ENCODE data around the gene NEB. TPM values are rescaled to one million over a fixed set of nuclear protein-coding genes. Genes with fewer than 3 reads are reported as not detected.
A peak's percentile ranks its signal among the peaks of the same experiment; 100 is the strongest.
"Not testable (repeated sequence)": the region's sequence is repeated elsewhere in the genome, so short reads cannot be mapped to it uniquely, and the experiment has no call there.

NEB gene
- total RNA-seq, 8 experiments from 2014 or later, result 1.7 to 4.3 (median 3.7) TPM

GRCh38 chr2:151713291-151713903 lies 20.9 kb downstream of the NEB start:
- WGBS, 10 experiments, result 25 to 100% (median 92%) methylated on average over 1 to 2 of the region's 2 CpGs; no CpG with 5 or more reads in 3 of the 10 experiments
- in situ Hi-C loops (cut with MboI; ENCODE audit: low pct_unique_long_range_greater_than_20kb in 2 of 9, low sequenced_read_pairs in 9 of 9, unreplicated experiment in 9 of 9), result no loop called here

GRCh38 chr2:151711025-151711424 lies 23.3 kb downstream of the NEB start:
- Histone ChIP-seq H3K27ac (no peak overlapping the region), H3K4me1 (replicated peaks in 1 of 2) (no peaks in the 10 kb centered on the region), H3K4me3 (no peak overlapping the region)
- no peak for ATAC-seq (replicated peaks in 6 of 8)
- WGBS, 10 experiments, result 43 to 86% (median 65%) methylated on average over 1 of the region's 1 CpG; no CpG with 5 or more reads in 6 of the 10 experiments
- in situ Hi-C loops (cut with MboI; ENCODE audit: low pct_unique_long_range_greater_than_20kb in 2 of 9, low sequenced_read_pairs in 9 of 9, unreplicated experiment in 9 of 9), result no loop called here

More at GRCh38 chr2:151713291-151713903, 20.9 kb downstream of the NEB start:
- no peak overlapping the region for H3K27ac ChIP-seq
- no peak for ATAC-seq (replicated peaks in 6 of 8)
- no peaks in the 10 kb centered on the region for H3K4me1 ChIP-seq (replicated peaks in 1 of 2)
- no peak overlapping the region for H3K4me3 ChIP-seq

GRCh38 chr2:151708788-151709187 lies 25.5 kb downstream of the NEB start:
- Histone ChIP-seq H3K4me3 (no peak overlapping the region), H3K27ac (no peak overlapping the region), H3K4me1 (replicated peaks in 1 of 2) (no peaks in the 10 kb centered on the region)
- 14 to 100% (median 79%) methylated on average over 1 to 5 of the region's 6 CpGs; no CpG with 5 or more reads in 2 of the 10 experiments for WGBS, 10 experiments
- in situ Hi-C loops (cut with MboI; ENCODE audit: low pct_unique_long_range_greater_than_20kb in 2 of 9, low sequenced_read_pairs in 9 of 9, unreplicated experiment in 9 of 9), result no loop called here
- ATAC-seq (replicated peaks in 6 of 8), result no peak

GRCh38 chr2:151707857-151708256 lies 26.4 kb downstream of the NEB start:
- H3K27ac ChIP-seq, result no peak overlapping the region
- 13 to 100% (median 36%) methylated on average over 1 to 3 of the region's 4 CpGs; no CpG with 5 or more reads in 1 of the 10 experiments for WGBS, 10 experiments
- in situ Hi-C loops (cut with MboI; ENCODE audit: low pct_unique_long_range_greater_than_20kb in 2 of 9, low sequenced_read_pairs in 9 of 9, unreplicated experiment in 9 of 9), result no loop called here
- no peak for ATAC-seq (replicated peaks in 6 of 8)
- H3K4me3 ChIP-seq, result no peak overlapping the region
- no peaks in the 10 kb centered on the region for H3K4me1 ChIP-seq (replicated peaks in 1 of 2)

- H3K27ac ChIP-seq; in situ Hi-C loops (cut with MboI; ENCODE audit: low pct_unique_long_range_greater_than_20kb in 2 of 9, low sequenced_read_pairs in 9 of 9, unreplicated experiment in 9 of 9); H3K4me3 ChIP-seq; ATAC-seq (replicated peaks in 6 of 8); H3K4me1 ChIP-seq (replicated peaks in 1 of 2): not testable (repeated sequence)
- WGBS, 10 experiments, result 75 to 88% (median 76%) methylated on average over 2 to 10 of the region's 29 CpGs; no CpG with 5 or more reads in 6 of the 10 experiments
Measured at GRCh38 chr2:151704480-151704961, 29.8 kb downstream of the NEB start.

- H3K4me1 ChIP-seq (replicated peaks in 1 of 2); ATAC-seq (replicated peaks in 6 of 8); in situ Hi-C loops (cut with MboI; ENCODE audit: low pct_unique_long_range_greater_than_20kb in 2 of 9, low sequenced_read_pairs in 9 of 9, unreplicated experiment in 9 of 9); H3K4me3 ChIP-seq; H3K27ac ChIP-seq: not testable (repeated sequence)
Measured at GRCh38 chr2:151698134-151698533, 36.1 kb downstream of the NEB start.

GRCh38 chr2:151695778-151696177 lies 38.5 kb downstream of the NEB start:
- in situ Hi-C loops (cut with MboI; ENCODE audit: low pct_unique_long_range_greater_than_20kb in 2 of 9, low sequenced_read_pairs in 9 of 9, unreplicated experiment in 9 of 9), result no loop called here
- Histone ChIP-seq H3K4me1 (replicated peaks in 1 of 2) (no peaks in the 10 kb centered on the region), H3K27ac (no peak overlapping the region), H3K4me3 (no peak overlapping the region)
- no peak for ATAC-seq (replicated peaks in 6 of 8)
- 43 to 90% (median 70%) methylated on average over 1 to 3 of the region's 3 CpGs; no CpG with 5 or more reads in 5 of the 10 experiments for WGBS, 10 experiments

GRCh38 chr2:151691631-151692030 lies 42.6 kb downstream of the NEB start:
- H3K4me3 ChIP-seq, result no peak overlapping the region
- H3K4me1 ChIP-seq (replicated peaks in 1 of 2), result no peaks in the 10 kb centered on the region
- no peak overlapping the region for H3K27ac ChIP-seq
- in situ Hi-C loops (cut with MboI; ENCODE audit: low pct_unique_long_range_greater_than_20kb in 2 of 9, low sequenced_read_pairs in 9 of 9, unreplicated experiment in 9 of 9), result no loop called here
- 29 to 100% (median 100%) methylated on average over 1 of the region's 1 CpG; no CpG with 5 or more reads in 1 of the 10 experiments for WGBS, 10 experiments
- ATAC-seq (replicated peaks in 6 of 8), result no peak

GRCh38 chr2:151688719-151689118 lies 45.6 kb downstream of the NEB start:
- Histone ChIP-seq H3K4me3 (no peak overlapping the region), H3K27ac (no peak overlapping the region), H3K4me1 (replicated peaks in 1 of 2) (no peaks in the 10 kb centered on the region)
- no peak for ATAC-seq (replicated peaks in 6 of 8)
- WGBS, 10 experiments, result 33 to 100% (median 80%) methylated on average over 1 to 2 of the region's 2 CpGs; no CpG with 5 or more reads in 2 of the 10 experiments
- in situ Hi-C loops (cut with MboI; ENCODE audit: low pct_unique_long_range_greater_than_20kb in 2 of 9, low sequenced_read_pairs in 9 of 9, unreplicated experiment in 9 of 9), result no loop called here

- Histone ChIP-seq H3K4me3 (no peak overlapping the region), H3K27ac (no peak overlapping the region), H3K4me1 (replicated peaks in 1 of 2) (peaks cover 0 to 9% of the 10 kb centered on the region in 2 donors)
- in situ Hi-C loops (cut with MboI; ENCODE audit: low pct_unique_long_range_greater_than_20kb in 2 of 9, low sequenced_read_pairs in 9 of 9, unreplicated experiment in 9 of 9), result no loop called here
- 8 to 76% (median 64%) methylated on average over 1 to 4 of the region's 4 CpGs for WGBS, 10 experiments
- ATAC-seq (replicated peaks in 6 of 8), result peak in 1 of 8 experiments; percentile 26
Measured at GRCh38 chr2:151682459-151683003, 51.7 kb downstream of the NEB start.

- in situ Hi-C loops (cut with MboI; ENCODE audit: low pct_unique_long_range_greater_than_20kb in 2 of 9, low sequenced_read_pairs in 9 of 9, unreplicated experiment in 9 of 9), result no loop called here
- H3K4me1 ChIP-seq (replicated peaks in 1 of 2), result peaks cover 0 to 9% of the 10 kb centered on the region in 2 donors
- no peak overlapping the region for H3K4me3 ChIP-seq
- 60 to 100% (median 87%) methylated on average over 1 to 3 of the region's 3 CpGs; no CpG with 5 or more reads in 1 of the 10 experiments for WGBS, 10 experiments
- ATAC-seq (replicated peaks in 6 of 8), result no peak
- no peak overlapping the region for H3K27ac ChIP-seq
Measured at GRCh38 chr2:151681051-151681450, 53.2 kb downstream of the NEB start.

- Histone ChIP-seq H3K27ac (no peak overlapping the region), H3K4me1 (replicated peaks in 1 of 2) (peaks cover 0 to 9% of the 10 kb centered on the region in 2 donors), H3K4me3 (no peak overlapping the region)
- in situ Hi-C loops (cut with MboI; ENCODE audit: low pct_unique_long_range_greater_than_20kb in 2 of 9, low sequenced_read_pairs in 9 of 9, unreplicated experiment in 9 of 9), result no loop called here
- peak in 6 of 8 experiments; percentile 28 to 93 (median 84) for ATAC-seq (replicated peaks in 6 of 8)
- 10 to 100% (median 50%) methylated on average over 1 of the region's 1 CpG; no CpG with 5 or more reads in 3 of the 10 experiments for WGBS, 10 experiments
Measured at GRCh38 chr2:151679994-151680393, 54.3 kb downstream of the NEB start.

GRCh38 chr2:151678849-151679248 lies 55.4 kb downstream of the NEB start:
- WGBS, 10 experiments, result 24 to 100% (median 71%) methylated on average over 1 to 6 of the region's 6 CpGs; no CpG with 5 or more reads in 2 of the 10 experiments
- no peak for ATAC-seq (replicated peaks in 6 of 8)
- peaks cover 0 to 9% of the 10 kb centered on the region in 2 donors for H3K4me1 ChIP-seq (replicated peaks in 1 of 2)
- no peak overlapping the region for H3K27ac ChIP-seq
- in situ Hi-C loops (cut with MboI; ENCODE audit: low pct_unique_long_range_greater_than_20kb in 2 of 9, low sequenced_read_pairs in 9 of 9, unreplicated experiment in 9 of 9), result no loop called here
- H3K4me3 ChIP-seq, result no peak overlapping the region
